ENCODE results near the gene PARD3B. TPM values are rescaled to one million over a fixed set of nuclear protein-coding genes. Genes with fewer than 3 reads are reported as not detected.

Gene PARD3B
- polyA plus RNA-seq, 3 donors, result not detected

DNA sequence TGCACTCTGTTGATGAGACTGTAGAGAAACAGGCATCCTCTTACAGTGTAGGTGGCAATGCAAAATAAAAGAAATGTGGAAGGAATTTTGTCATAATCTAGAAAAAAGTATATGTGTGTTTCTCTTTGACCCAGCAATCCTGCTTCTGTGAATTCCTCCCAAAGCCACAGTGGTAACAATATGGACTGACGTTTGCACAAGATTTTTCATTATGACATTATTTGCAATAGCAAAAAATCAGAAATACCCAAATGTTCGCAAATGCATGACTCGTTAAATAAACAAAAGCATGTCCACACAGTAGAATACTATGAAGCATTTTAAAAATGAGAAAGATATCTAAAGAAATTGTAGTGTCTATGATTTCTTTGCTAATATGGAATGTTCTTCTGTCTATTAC is 881.8 kb downstream of the PARD3B start:
- Histone ChIP-seq H3K9ac (ENCODE audit: insufficient read depth, low read length, poor library complexity, severe bottlenecking) (no peak overlapping the region), H3K27ac (ENCODE audit: low read depth in 1 of 2, low read length in 2 of 2) (no peak overlapping the region), H3K9me3 (replicated peaks in 1 of 2; ENCODE audit: control insufficient read depth in 1 of 2, insufficient read depth in 1 of 2, low read length in 2 of 2) (no peaks in the 10 kb centered on the region), H3K4me2 (replicated peaks; ENCODE audit: extremely low read depth, low read length, poor library complexity, severe bottlenecking) (no peak overlapping the region), H4K20me1 (ENCODE audit: insufficient read depth, low read length) (no peaks in the 10 kb centered on the region), H3K79me2 (ENCODE audit: insufficient read depth, low read length) (no peaks in the 10 kb centered on the region), H3K36me3 (replicated peaks in 1 of 2; ENCODE audit: control insufficient read depth in 1 of 2, insufficient read depth in 2 of 2, low read length in 2 of 2) (no peaks in the 10 kb centered on the region), H3K4me3 (replicated peaks in 1 of 3; ENCODE audit: low read depth in 2 of 3, low read length in 3 of 3) (no peak overlapping the region), H2AFZ (ENCODE audit: insufficient read depth, low read depth, low read length, poor library complexity, severe bottlenecking) (no peak overlapping the region), H3K4me1 (ENCODE audit: control insufficient read depth in 1 of 2, insufficient read depth in 2 of 2, low read length in 2 of 2) (no peaks in the 10 kb centered on the region), H3K27me3 (ENCODE audit: control insufficient read depth in 2 of 2, insufficient read depth in 2 of 2, low read length in 2 of 2) (no peaks in the 10 kb centered on the region)
- no CpG with 5 or more reads among the region's 3 CpGs for WGBS (ENCODE audit: insufficient coverage)
- Mint-ChIP-seq H3K4me1 (no peaks in the 10 kb centered on the region), H3K36me3 (no peaks in the 10 kb centered on the region), H3K27ac (no peak overlapping the region), H3K4me3 (no peak overlapping the region), H3K9me3 (peaks cover 0 to 6% (median 3%) of the 10 kb centered on the region in 7 donors), H3K27me3 (ENCODE audit: low read depth in 3 of 3) (no peaks in the 10 kb centered on the region)
- TF ChIP-seq, protein P1, sequence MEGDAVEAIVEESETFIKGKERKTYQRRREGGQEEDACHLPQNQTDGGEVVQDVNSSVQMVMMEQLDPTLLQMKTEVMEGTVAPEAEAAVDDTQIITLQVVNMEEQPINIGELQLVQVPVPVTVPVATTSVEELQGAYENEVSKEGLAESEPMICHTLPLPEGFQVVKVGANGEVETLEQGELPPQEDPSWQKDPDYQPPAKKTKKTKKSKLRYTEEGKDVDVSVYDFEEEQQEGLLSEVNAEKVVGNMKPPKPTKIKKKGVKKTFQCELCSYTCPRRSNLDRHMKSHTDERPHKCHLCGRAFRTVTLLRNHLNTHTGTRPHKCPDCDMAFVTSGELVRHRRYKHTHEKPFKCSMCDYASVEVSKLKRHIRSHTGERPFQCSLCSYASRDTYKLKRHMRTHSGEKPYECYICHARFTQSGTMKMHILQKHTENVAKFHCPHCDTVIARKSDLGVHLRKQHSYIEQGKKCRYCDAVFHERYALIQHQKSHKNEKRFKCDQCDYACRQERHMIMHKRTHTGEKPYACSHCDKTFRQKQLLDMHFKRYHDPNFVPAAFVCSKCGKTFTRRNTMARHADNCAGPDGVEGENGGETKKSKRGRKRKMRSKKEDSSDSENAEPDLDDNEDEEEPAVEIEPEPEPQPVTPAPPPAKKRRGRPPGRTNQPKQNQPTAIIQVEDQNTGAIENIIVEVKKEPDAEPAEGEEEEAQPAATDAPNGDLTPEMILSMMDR (IDR thresholded peaks at IDR 0.05), result no peak
- no peak for DNase-seq
- intact Hi-C loops (cut with micrococcal nuclease), result no loop called here

- Histone ChIP-seq H3K9ac (ENCODE audit: insufficient read depth, low read length, poor library complexity, severe bottlenecking) (no peak overlapping the region), H3K79me2 (ENCODE audit: insufficient read depth, low read length) (no peaks in the 10 kb centered on the region), H3K36me3 (replicated peaks in 1 of 2; ENCODE audit: control insufficient read depth in 1 of 2, insufficient read depth in 2 of 2, low read length in 2 of 2) (no peaks in the 10 kb centered on the region), H3K4me3 (replicated peaks in 1 of 3; ENCODE audit: low read depth in 2 of 3, low read length in 3 of 3) (no peak overlapping the region), H4K20me1 (ENCODE audit: insufficient read depth, low read length) (no peaks in the 10 kb centered on the region), H3K27me3 (ENCODE audit: control insufficient read depth in 2 of 2, insufficient read depth in 2 of 2, low read length in 2 of 2) (no peaks in the 10 kb centered on the region), H3K4me1 (ENCODE audit: control insufficient read depth in 1 of 2, insufficient read depth in 2 of 2, low read length in 2 of 2) (no peaks in the 10 kb centered on the region), H2AFZ (ENCODE audit: insufficient read depth, low read depth, low read length, poor library complexity, severe bottlenecking) (no peak overlapping the region), H3K27ac (ENCODE audit: low read depth in 1 of 2, low read length in 2 of 2) (no peak overlapping the region), H3K4me2 (replicated peaks; ENCODE audit: extremely low read depth, low read length, poor library complexity, severe bottlenecking) (no peak overlapping the region), H3K9me3 (replicated peaks in 1 of 2; ENCODE audit: control insufficient read depth in 1 of 2, insufficient read depth in 1 of 2, low read length in 2 of 2) (no peaks in the 10 kb centered on the region)
- no peak for DNase-seq
- Mint-ChIP-seq H3K4me1 (no peaks in the 10 kb centered on the region), H3K4me3 (no peak overlapping the region), H3K36me3 (no peaks in the 10 kb centered on the region), H3K27me3 (ENCODE audit: low read depth in 3 of 3) (no peaks in the 10 kb centered on the region), H3K9me3 (peaks cover 0 to 6% (median 2%) of the 10 kb centered on the region in 7 donors), H3K27ac (no peak overlapping the region)
- intact Hi-C loops (cut with micrococcal nuclease), result no loop called here
- TF ChIP-seq, protein P1 (IDR thresholded peaks at IDR 0.05), result no peak
- WGBS (ENCODE audit: insufficient coverage), result no CpG with 5 or more reads among the region's 2 CpGs
Measured at GRCh38 chr2:205428811-205429210, 883.5 kb downstream of the PARD3B start.

Measured in CD14-positive monocyte (primary cell).